ENCODE measurements around the gene CAMK2G.

- TF ChIP-seq CTCF (IDR thresholded peaks at IDR 0.05) = no peak
- no peak for TF ChIP-seq POLR2A (IDR thresholded peaks at IDR 0.05)
These were observed 55.3 kb downstream of the CAMK2G start for GRCh38 chr10:73819081-73819480.

Data from Peyer's patch (tissue), 4 donors.